CD14-positive monocyte (primary cell): Measurements from ENCODE around the gene SUSD2. TPM values are rescaled to one million over a fixed set of nuclear protein-coding genes. Genes with fewer than 3 reads are reported as not detected.

Experiments used
- DNase-seq, 3 donors: peaks; one replicate each; pipeline ENCODE4 v3.0.0-alpha.2; 2011 to 2022
- H2AFZ ChIP-seq: 2 replicates; pipeline ENCODE4 v1.6.0; 2012; ENCODE audit warnings: mild to moderate bottlenecking, low read depth, low read length, inconsistent platforms; ENCODE audit not compliant: insufficient read depth, poor library complexity, severe bottlenecking
- H3K27ac ChIP-seq, 2 donors: 1 replicate in 1 of 2; 2 replicates in 1 of 2; pipeline ENCODE4 v1.5.1; 2012 to 2013; ENCODE audit warnings: low read length in 2 of 2, control low read depth in 1 of 2, inconsistent platforms in 1 of 2, low read depth in 1 of 2, mild to moderate bottlenecking in 1 of 2
- H3K27me3 ChIP-seq, 2 donors: one replicate each; pipeline versions ENCODE4 v1.6.0 to v1.6.1; 2011 to 2013; ENCODE audit warnings: low read length in 2 of 2; ENCODE audit not compliant: control insufficient read depth in 2 of 2, insufficient read depth in 2 of 2
- H3K36me3 ChIP-seq, 2 donors: replicated peaks in 1 of 2; 1 replicate in 1 of 2; 2 replicates in 1 of 2; pipeline versions ENCODE4 v1.5.1 to v1.6.1; 2012 to 2013; ENCODE audit warnings: low read length in 2 of 2, control low read depth in 1 of 2, inconsistent platforms in 1 of 2, mild to moderate bottlenecking in 1 of 2; ENCODE audit not compliant: insufficient read depth in 2 of 2, control insufficient read depth in 1 of 2
- H3K4me1 ChIP-seq, 2 donors: 1 replicate in 1 of 2; 2 replicates in 1 of 2; pipeline versions ENCODE4 v1.5.1 to v1.6.1; 2012 to 2013; ENCODE audit warnings: low read length in 2 of 2, control low read depth in 1 of 2, inconsistent platforms in 1 of 2, mild to moderate bottlenecking in 1 of 2, moderate library complexity in 1 of 2; ENCODE audit not compliant: insufficient read depth in 2 of 2, control insufficient read depth in 1 of 2
- H3K4me2 ChIP-seq: replicated peaks from 2 replicates; pipeline ENCODE3; 2012; ENCODE audit warnings: low read length, moderate library complexity, mild to moderate bottlenecking; ENCODE audit not compliant: poor library complexity, severe bottlenecking; ENCODE audit errors: extremely low read depth
- H3K4me3 ChIP-seq, 3 experiments: fragments of 200-600 bp in 1 of 3; sonication (generic) in 1 of 3; replicated peaks in 1 of 3; 1 replicate in 2 of 3; 2 replicates in 1 of 3; pipeline ENCODE4 v1.5.1; 2011 to 2013; ENCODE audit warnings: low read length in 3 of 3, mild to moderate bottlenecking in 3 of 3, control low read depth in 2 of 3, low read depth in 2 of 3, inconsistent platforms in 1 of 3, moderate library complexity in 1 of 3
- H3K79me2 ChIP-seq: 2 replicates; pipeline ENCODE4 v1.6.0; 2012; ENCODE audit warnings: mild to moderate bottlenecking, control low read depth, inconsistent platforms, low read length, moderate library complexity; ENCODE audit not compliant: insufficient read depth
- H3K9ac ChIP-seq: 2 replicates; pipeline ENCODE4 v1.6.0; 2017; ENCODE audit warnings: low read length, mild to moderate bottlenecking; ENCODE audit not compliant: insufficient read depth, poor library complexity, severe bottlenecking
- H3K9me3 ChIP-seq, 2 donors: replicated peaks in 1 of 2; 1 replicate in 1 of 2; 2 replicates in 1 of 2; pipeline versions ENCODE4 v1.5.1 to v1.6.1; 2012 to 2013; ENCODE audit warnings: low read length in 2 of 2, control low read depth in 1 of 2; ENCODE audit not compliant: control insufficient read depth in 1 of 2, insufficient read depth in 1 of 2
- H4K20me1 ChIP-seq: 2 replicates; pipeline ENCODE4 v1.6.0; 2012; ENCODE audit warnings: mild to moderate bottlenecking, low read length, control low read depth, moderate library complexity; ENCODE audit not compliant: insufficient read depth
- H3K27ac Mint-ChIP-seq, 7 donors: one replicate each; pipeline ENCODE4 v1.8.0; 2020; ENCODE audit warnings: mild to moderate bottlenecking in 7 of 7, mixed read lengths in 7 of 7, moderate library complexity in 6 of 7, inconsistent platforms in 2 of 7
- H3K27me3 Mint-ChIP-seq, 3 donors: one replicate each; pipeline ENCODE4 v1.8.0; 2021 to 2022; ENCODE audit warnings: low read depth in 3 of 3, mild to moderate bottlenecking in 3 of 3, mixed read lengths in 3 of 3, moderate library complexity in 3 of 3, inconsistent platforms in 1 of 3
- H3K36me3 Mint-ChIP-seq, 2 donors: one replicate each; pipeline ENCODE4 v1.8.0; 2020; ENCODE audit warnings: mixed read lengths in 2 of 2, inconsistent platforms in 1 of 2, mild to moderate bottlenecking in 1 of 2
- H3K4me1 Mint-ChIP-seq: one replicate; pipeline ENCODE4 v1.8.0; 2020; ENCODE audit warnings: mild to moderate bottlenecking, mixed read lengths
- H3K4me3 Mint-ChIP-seq, 2 donors: one replicate each; pipeline ENCODE4 v1.8.0; 2020; ENCODE audit warnings: mild to moderate bottlenecking in 2 of 2, mixed read lengths in 2 of 2, moderate library complexity in 1 of 2
- H3K9me3 Mint-ChIP-seq, 7 donors: one replicate each; pipeline ENCODE4 v1.8.0; 2020 to 2022; ENCODE audit warnings: mixed read lengths in 7 of 7, mild to moderate bottlenecking in 6 of 7, moderate library complexity in 6 of 7, inconsistent platforms in 2 of 7
- WGBS: methylation state at CpG from one replicate; pipeline ENCODE4 v1.1.5; 2013; ENCODE audit warnings: missing lambda C conversion rate; ENCODE audit not compliant: insufficient coverage; 5-methylcytosine and 5-hydroxymethylcytosine counted together
- intact Hi-C, 2 donors: fragments of 100-400 bp; cut with micrococcal nuclease; formaldehyde crosslinking; loops; one replicate each; pipeline versions ENCODE4 v1.15.0 to v1.15.1; 2023
- polyA plus RNA-seq, 3 donors: library from polyadenylated mRNA; depleted of rRNA in 1 of 3; unstranded in 2 of 3; stranded (reverse) in 1 of 3; fragments of 300-500 nt in 2 of 3; fragments of >200 nt in 1 of 3; fragmentation: Illumina TruSeq in 2 of 3; gene quantifications; 1 replicate in 2 of 3; 2 replicates in 1 of 3; pipeline ENCODE4 v1.2.3, GENCODE V29; 2012 to 2021
- TF ChIP-seq, protein P1 (sequence below): fragments of 200-600 bp; IDR thresholded peaks from one replicate; pipeline ENCODE4 v1.8.0; 2022; ENCODE audit warnings: antibody characterized with exemption, mild to moderate bottlenecking

SUSD2 gene
- polyA plus RNA-seq, 3 donors: 0.56 TPM; not detected in 2

- Histone ChIP-seq H3K9me3 (no peaks in the 10 kb centered on the region), H3K27me3 (no peaks in the 10 kb centered on the region), H3K27ac (no peak overlapping the region), H3K4me1 (no peaks in the 10 kb centered on the region), H4K20me1 (peaks cover 9% of the 10 kb centered on the region), H3K4me2 (no peak overlapping the region), H3K36me3 (peaks cover 87 to 92% of the 10 kb centered on the region in 2 donors), H2AFZ (no peak overlapping the region), H3K4me3 (no peak overlapping the region), H3K9ac (no peak overlapping the region), H3K79me2 (no peaks in the 10 kb centered on the region)
- H3K27ac Mint-ChIP-seq: no peak overlapping the region
- no peaks in the 10 kb centered on the region for H3K9me3 Mint-ChIP-seq
- peaks cover 43 to 69% of the 10 kb centered on the region in 2 donors for H3K36me3 Mint-ChIP-seq
- H3K4me1 Mint-ChIP-seq: no peaks in the 10 kb centered on the region
- 96% methylated on average over 12 of the region's 12 CpGs for WGBS
- H3K4me3 Mint-ChIP-seq: no peak overlapping the region
- no peak for DNase-seq
- H3K27me3 Mint-ChIP-seq: no peaks in the 10 kb centered on the region
- intact Hi-C loops: loop anchor here in 1 of 2 donors (10.0 kb wide), 1 partner anchor 185 kb away; the partner anchor contains the start of gene GSTT2
- TF ChIP-seq, protein P1, sequence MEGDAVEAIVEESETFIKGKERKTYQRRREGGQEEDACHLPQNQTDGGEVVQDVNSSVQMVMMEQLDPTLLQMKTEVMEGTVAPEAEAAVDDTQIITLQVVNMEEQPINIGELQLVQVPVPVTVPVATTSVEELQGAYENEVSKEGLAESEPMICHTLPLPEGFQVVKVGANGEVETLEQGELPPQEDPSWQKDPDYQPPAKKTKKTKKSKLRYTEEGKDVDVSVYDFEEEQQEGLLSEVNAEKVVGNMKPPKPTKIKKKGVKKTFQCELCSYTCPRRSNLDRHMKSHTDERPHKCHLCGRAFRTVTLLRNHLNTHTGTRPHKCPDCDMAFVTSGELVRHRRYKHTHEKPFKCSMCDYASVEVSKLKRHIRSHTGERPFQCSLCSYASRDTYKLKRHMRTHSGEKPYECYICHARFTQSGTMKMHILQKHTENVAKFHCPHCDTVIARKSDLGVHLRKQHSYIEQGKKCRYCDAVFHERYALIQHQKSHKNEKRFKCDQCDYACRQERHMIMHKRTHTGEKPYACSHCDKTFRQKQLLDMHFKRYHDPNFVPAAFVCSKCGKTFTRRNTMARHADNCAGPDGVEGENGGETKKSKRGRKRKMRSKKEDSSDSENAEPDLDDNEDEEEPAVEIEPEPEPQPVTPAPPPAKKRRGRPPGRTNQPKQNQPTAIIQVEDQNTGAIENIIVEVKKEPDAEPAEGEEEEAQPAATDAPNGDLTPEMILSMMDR: no peak
Observed at GRCh38 chr22:24170188-24170587, 11.1 kb upstream of the SUSD2 start.

DNA sequence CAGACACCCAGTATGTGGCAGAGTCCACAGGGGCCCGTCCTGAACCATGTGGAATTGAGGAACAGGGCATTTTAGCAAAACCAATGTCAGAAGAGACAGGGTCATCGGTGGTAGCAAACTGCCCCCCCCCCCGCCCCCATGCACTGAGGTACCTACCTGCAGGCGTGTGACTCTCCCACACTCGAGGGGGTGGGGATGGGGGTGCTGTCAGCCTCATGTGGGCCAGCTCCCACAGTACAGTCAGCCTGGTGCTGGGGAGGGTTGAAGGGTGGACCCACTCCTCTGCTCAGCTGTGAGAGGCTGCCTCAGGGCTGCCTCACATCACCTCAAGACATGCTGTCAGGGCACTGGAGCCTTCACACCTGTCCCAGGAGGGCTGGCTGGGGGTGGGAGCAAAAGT, 10.7 kb upstream of the SUSD2 start:
- Mint-ChIP-seq H3K4me3 (no peak overlapping the region), H3K36me3 (peaks cover 39 to 69% of the 10 kb centered on the region in 2 donors)
- intact Hi-C loops: loop anchor here in 1 of 2 donors (10.0 kb wide), 1 partner anchor 186 kb away; the partner anchor contains the start of gene GSTT2

More for the DNA sequence above, 10.7 kb upstream of the SUSD2 start:
- no peaks in the 10 kb centered on the region for H3K4me1 ChIP-seq
- no peaks in the 10 kb centered on the region for H3K27me3 Mint-ChIP-seq
- DNase-seq: no peak
- TF ChIP-seq, protein P1: no peak
- no peak overlapping the region for H2AFZ ChIP-seq
- H3K9me3 ChIP-seq: no peaks in the 10 kb centered on the region
- no peaks in the 10 kb centered on the region for H3K27me3 ChIP-seq
- H3K79me2 ChIP-seq: no peaks in the 10 kb centered on the region
- no peak overlapping the region for H3K27ac ChIP-seq
- no peak overlapping the region for H3K4me2 ChIP-seq
- H3K9ac ChIP-seq: no peak overlapping the region
- H3K27ac Mint-ChIP-seq: peak overlapping the region in 1 of 7 donors; percentile 68
- peaks cover 86 to 91% of the 10 kb centered on the region in 2 donors for H3K36me3 ChIP-seq
- 90% methylated on average over 2 of the region's 5 CpGs for WGBS
- no peak overlapping the region for H3K4me3 ChIP-seq
- H3K9me3 Mint-ChIP-seq: no peaks in the 10 kb centered on the region
- H3K4me1 Mint-ChIP-seq: no peaks in the 10 kb centered on the region
- H4K20me1 ChIP-seq: peaks cover 13% of the 10 kb centered on the region
